ENCODE measurements around the gene UBE2B.

Gene UBE2B

GRCh38 chr5:134383980-134384697 is 12.8 kb downstream of the UBE2B start:
- DNase-seq (ENCODE audit: low read depth), result no peak
- no peak overlapping the region for H3K4me3 ChIP-seq (replicated peaks; ENCODE audit: low read depth, low read length)

DNA sequence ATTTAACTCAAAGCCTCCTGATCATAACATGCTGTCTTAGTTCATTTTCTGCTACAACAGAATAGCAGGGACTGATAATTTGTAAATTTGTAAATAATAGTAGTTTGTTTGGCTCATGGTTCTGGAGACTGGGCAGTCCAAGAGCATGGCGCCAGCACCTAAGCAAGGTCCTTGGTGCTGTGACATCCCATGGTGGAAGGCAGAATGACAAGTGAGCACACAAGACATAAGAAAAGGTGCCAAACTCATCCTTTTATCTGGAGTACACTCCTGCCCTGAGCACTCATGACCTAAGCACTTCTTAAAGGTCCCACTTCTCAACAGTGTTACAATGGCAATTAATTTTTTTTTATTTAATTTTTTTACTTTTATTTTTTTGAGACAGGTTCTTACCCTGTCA is 16.1 kb downstream of the UBE2B start:
- DNase-seq (ENCODE audit: low read depth), result no peak
- no peak for TF ChIP-seq CTCF (IDR thresholded peaks at IDR 0.05; ENCODE audit: low read length, missing control alignments)
- no peak overlapping the region for H3K4me3 ChIP-seq (replicated peaks; ENCODE audit: low read depth, low read length)

More at GRCh38 chr5:134383980-134384697, 12.8 kb downstream of the UBE2B start:
- TF ChIP-seq CTCF (IDR thresholded peaks at IDR 0.05; ENCODE audit: low read length, missing control alignments), result no peak

DNA sequence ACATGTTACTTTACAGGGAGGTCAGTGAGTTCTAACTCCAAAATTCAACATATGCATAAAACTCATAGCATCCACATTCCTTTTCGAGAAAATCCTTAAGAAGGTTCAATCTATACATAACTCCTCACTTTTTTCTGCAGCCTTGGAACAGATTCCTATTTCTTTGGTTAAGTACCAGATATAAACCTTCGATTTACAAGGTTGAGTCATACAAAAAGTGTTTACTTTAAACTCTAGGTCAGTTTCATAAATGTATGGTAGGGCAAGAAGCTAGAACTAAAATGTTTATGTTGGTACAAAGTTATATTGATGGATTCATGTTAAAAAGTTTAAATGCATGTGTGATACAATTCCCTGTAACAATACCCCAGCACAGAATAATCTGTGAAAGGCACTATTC is 20.9 kb downstream of the UBE2B start:
- no peak for DNase-seq (ENCODE audit: low read depth)
- H3K4me3 ChIP-seq (replicated peaks; ENCODE audit: low read depth, low read length), result no peak overlapping the region
- no peak for TF ChIP-seq CTCF (IDR thresholded peaks at IDR 0.05; ENCODE audit: low read length, missing control alignments)

- TF ChIP-seq CTCF (IDR thresholded peaks at IDR 0.05; ENCODE audit: low read length, missing control alignments), result no peak
- no peak overlapping the region for H3K4me3 ChIP-seq (replicated peaks; ENCODE audit: low read depth, low read length)
- no peak for DNase-seq (ENCODE audit: low read depth)
Observed at GRCh38 chr5:134394932-134395331, 23.6 kb downstream of the UBE2B start.

DNA sequence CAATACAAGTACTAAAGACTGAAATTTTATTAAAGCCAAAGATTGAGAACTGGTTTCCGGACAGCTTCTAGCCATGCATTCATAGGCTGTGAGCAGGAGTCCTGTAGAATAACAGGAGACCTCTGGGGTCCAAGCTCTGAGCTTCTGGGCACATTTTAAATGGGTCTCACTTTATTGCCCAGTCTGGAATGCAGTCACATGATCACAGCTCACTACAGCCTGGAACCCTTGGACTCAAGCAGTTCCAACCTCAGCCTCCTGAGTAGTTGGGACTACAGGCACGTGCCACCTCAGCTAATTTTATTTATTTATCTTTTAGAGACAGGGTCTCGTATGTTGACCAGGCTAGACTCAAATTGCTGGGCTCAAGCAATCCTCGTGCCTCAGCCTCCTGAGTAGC is 24.9 kb downstream of the UBE2B start:
- DNase-seq (ENCODE audit: low read depth), result no peak
- TF ChIP-seq CTCF (IDR thresholded peaks at IDR 0.05; ENCODE audit: low read length, missing control alignments), result no peak
- H3K4me3 ChIP-seq (replicated peaks; ENCODE audit: low read depth, low read length), result no peak overlapping the region

DNA sequence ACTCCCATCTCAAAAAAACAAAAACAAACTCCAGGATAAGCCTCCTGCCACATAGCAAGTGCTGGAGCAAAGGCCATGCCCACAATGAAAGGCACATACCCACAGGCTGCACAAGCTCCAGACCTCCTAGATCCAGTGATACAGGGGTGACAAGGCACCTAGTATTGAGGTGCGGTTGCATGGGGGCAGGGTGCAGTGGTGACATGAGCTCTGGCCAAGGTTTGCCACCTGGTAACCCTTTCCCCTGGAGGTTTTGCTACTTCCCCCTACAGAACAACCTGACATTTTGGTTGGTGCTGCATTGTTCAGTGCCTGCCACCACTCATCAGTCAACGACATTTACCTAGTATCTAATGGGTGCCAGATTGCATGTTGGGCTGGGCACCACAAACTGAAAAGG is 25.8 kb downstream of the UBE2B start:
- no peak for DNase-seq (ENCODE audit: low read depth)
- no peak for TF ChIP-seq CTCF (IDR thresholded peaks at IDR 0.05; ENCODE audit: low read length, missing control alignments)
- no peak overlapping the region for H3K4me3 ChIP-seq (replicated peaks; ENCODE audit: low read depth, low read length)

DNA sequence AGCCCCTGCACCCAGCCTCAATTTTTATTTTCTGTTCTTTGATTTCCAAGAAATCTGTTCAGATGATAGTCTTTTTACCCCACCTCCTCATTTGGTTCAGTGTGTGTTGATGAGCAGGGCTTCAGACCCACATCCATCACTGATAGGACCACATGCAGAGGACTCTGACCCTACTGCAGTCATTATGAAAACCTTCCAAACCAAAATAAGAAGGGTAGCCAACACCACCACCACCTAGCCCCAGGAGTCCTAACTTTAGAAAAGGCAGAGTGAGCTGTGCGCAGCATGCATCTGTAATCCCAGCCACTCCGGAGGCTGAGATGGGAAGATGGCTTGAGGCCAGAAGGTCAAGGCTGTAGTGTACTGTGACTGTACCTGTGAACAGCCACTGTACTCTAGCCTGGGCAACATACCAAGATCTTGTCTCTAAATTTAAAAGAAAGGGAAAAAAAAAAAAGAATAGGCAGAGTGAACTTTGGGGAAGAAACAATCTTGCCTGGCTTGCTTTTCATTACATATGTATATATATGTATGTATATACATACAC is 27.3 kb downstream of the UBE2B start:
- no peak for TF ChIP-seq CTCF (IDR thresholded peaks at IDR 0.05; ENCODE audit: low read length, missing control alignments)
- DNase-seq (ENCODE audit: low read depth), result no peak
- no peak overlapping the region for H3K4me3 ChIP-seq (replicated peaks; ENCODE audit: low read depth, low read length)
